ENCODE results near the gene STX10. TPM values are rescaled to one million over a fixed set of nuclear protein-coding genes. Genes with fewer than 3 reads are reported as not detected.

Gene STX10
- total RNA-seq, 1 experiment from 2014 or later = 56.9 TPM

GRCh38 chr19:13164343-13165161 lies 14.4 kb upstream of the STX10 start (continued):
- TF ChIP-seq ATF2 (CRISPR knock-in tag; IDR thresholded peaks at IDR 0.05; ENCODE audit: borderline replicate concordance, low read depth) (no peak), ERG (CRISPR knock-in tag; IDR thresholded peaks at IDR 0.05) (peak; percentile 17; the same call in 1 of the 2 replicates), TEAD1 (CRISPR knock-in tag; IDR thresholded peaks at IDR 0.05) (peak; percentile 95), ZNF532 (CRISPR knock-in tag; IDR thresholded peaks at IDR 0.05; ENCODE audit: borderline replicate concordance) (0 out of 2 replicates have a peak, but pooled peaks have one; percentile 35), E2F4 (CRISPR knock-in tag; IDR thresholded peaks at IDR 0.05; ENCODE audit: borderline replicate concordance, low read depth) (no peak), FOXP4 (CRISPR knock-in tag; IDR thresholded peaks at IDR 0.05) (peak; percentile 91; the same call in 1 of the 2 replicates), ZBTB43 (CRISPR knock-in tag; IDR thresholded peaks at IDR 0.05) (peak; percentile 87; the same call in 1 of the 2 replicates), HMGXB4 (CRISPR knock-in tag; IDR thresholded peaks at IDR 0.05) (peak; percentile 61; the same call in 1 of the 2 replicates), CREM (CRISPR knock-in tag; IDR thresholded peaks at IDR 0.05) (peak; percentile 49; the same call in 1 of the 2 replicates), NFE2L1 (CRISPR knock-in tag; IDR thresholded peaks at IDR 0.05) (peak; percentile 68; the same call in 1 of the 2 replicates), NR3C1 (CRISPR knock-in tag; conservative IDR thresholded peaks at IDR 0.05; ENCODE audit: low read depth) (no peak), NFYB (CRISPR knock-in tag; conservative IDR thresholded peaks at IDR 0.05; ENCODE audit: low read depth) (no peak; the same call in 1 of the 2 replicates), RORB (CRISPR knock-in tag; IDR thresholded peaks at IDR 0.05) (peak; percentile 36; the same call in 1 of the 2 replicates), ZNF219 (CRISPR knock-in tag; IDR thresholded peaks at IDR 0.05; ENCODE audit: borderline replicate concordance) (peak; percentile 69; the same call in 1 of the 2 replicates), USF2 (CRISPR knock-in tag; IDR thresholded peaks at IDR 0.05) (peak; percentile 55), IRF2 (CRISPR knock-in tag; IDR thresholded peaks at IDR 0.05; ENCODE audit: borderline replicate concordance, low read depth) (no peak), CBFB (CRISPR knock-in tag; IDR thresholded peaks at IDR 0.05; ENCODE audit: low read depth) (no peak), TCF7 (CRISPR knock-in tag; IDR thresholded peaks at IDR 0.05; ENCODE audit: low read depth) (no peak), GTF2I (CRISPR knock-in tag; conservative IDR thresholded peaks at IDR 0.05) (no peak), ELF4 (CRISPR knock-in tag; IDR thresholded peaks at IDR 0.05; ENCODE audit: low read depth) (no peak), OVOL2 (CRISPR knock-in tag; IDR thresholded peaks at IDR 0.05; ENCODE audit: borderline replicate concordance) (no peak), KAT7 (CRISPR knock-in tag; IDR thresholded peaks at IDR 0.05; ENCODE audit: borderline replicate concordance) (no peak), ZNF671 (CRISPR knock-in tag; IDR thresholded peaks at IDR 0.05) (no peak), JAZF1 (CRISPR knock-in tag; IDR thresholded peaks at IDR 0.05) (no peak)

All from WTC11 (cell line).